Hematopoietic multipotent progenitor cell (in vitro differentiated cells): ENCODE data around the gene KIF23. TPM values are rescaled to one million over a fixed set of nuclear protein-coding genes. Genes with fewer than 3 reads are reported as not detected.

Source experiments
- DNase-seq, 3 donors: peaks; one replicate each; pipeline ENCODE4 v3.0.0-alpha.2; 2011 to 2015; ENCODE audit warnings: low read depth in 2 of 3, low spot score in 2 of 3
- small RNA-seq: library from RNA; depleted of rRNA; stranded (forward); fragments of <200 nt; gene quantifications from one replicate; pipeline ENCODE3, GENCODE V24; 2012
- total RNA-seq: library from RNA; depleted of rRNA; stranded (reverse); fragments of >200 nt; gene quantifications from one replicate; pipeline ENCODE4 v1.2.3, GENCODE V29; 2012

Gene KIF23
- total RNA-seq, 1 donor: 2.2 TPM

DNA sequence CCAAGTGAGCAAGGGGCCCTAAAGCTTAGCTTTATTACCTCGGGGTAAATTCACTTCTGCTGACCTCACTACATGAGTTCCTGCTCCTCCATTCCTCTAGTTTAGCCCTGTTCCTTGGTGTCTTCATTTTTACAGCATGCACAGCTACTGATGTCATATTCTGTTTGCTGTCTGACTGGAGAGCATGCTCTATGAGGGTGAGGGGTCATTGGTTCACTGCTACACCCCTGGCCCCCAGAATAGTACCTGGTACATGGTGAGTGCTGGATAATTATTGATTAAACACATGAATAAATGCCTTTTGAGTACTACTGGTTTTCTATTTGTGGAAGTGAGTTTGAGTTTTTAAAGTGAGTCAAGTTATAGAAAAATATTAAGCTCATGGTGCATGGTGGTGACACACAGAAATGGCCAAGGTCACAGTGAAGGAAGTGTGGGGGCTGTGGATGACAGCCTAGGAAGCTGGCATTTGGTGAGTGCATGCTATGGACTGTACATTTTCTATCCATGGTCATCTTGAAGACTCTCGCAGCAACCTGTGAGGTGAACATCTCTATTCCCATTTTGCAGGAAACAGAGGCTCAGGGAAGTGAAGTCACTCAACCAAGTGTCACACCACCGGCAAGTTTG lies 72.4 kb downstream of the KIF23 start:
- no peak for DNase-seq

DNA sequence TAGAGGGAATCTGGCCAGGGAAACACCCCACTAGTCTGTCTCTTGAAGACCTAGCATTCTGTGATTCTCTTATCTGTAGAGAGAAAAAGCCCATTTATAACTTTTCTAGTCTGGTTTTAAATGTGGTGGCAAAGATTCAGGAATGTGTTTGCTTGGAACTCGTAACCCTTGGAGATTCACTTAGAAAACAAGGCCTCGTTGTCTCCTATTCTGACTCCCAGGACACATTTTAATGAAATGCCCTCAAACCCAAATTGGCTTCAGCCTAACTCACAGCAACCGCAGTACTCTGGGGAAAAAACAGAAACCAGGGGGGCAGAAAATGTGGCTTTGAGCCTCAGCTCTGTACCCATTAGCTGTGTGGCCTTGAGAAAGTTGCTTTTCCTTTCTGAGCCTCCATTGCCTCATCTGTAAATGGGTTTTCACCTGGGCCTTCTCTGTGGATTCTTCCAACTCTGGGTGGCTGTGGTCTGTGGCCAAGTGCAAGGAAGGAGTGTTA lies 75.0 kb downstream of the KIF23 start:
- DNase-seq: no peak

DNA sequence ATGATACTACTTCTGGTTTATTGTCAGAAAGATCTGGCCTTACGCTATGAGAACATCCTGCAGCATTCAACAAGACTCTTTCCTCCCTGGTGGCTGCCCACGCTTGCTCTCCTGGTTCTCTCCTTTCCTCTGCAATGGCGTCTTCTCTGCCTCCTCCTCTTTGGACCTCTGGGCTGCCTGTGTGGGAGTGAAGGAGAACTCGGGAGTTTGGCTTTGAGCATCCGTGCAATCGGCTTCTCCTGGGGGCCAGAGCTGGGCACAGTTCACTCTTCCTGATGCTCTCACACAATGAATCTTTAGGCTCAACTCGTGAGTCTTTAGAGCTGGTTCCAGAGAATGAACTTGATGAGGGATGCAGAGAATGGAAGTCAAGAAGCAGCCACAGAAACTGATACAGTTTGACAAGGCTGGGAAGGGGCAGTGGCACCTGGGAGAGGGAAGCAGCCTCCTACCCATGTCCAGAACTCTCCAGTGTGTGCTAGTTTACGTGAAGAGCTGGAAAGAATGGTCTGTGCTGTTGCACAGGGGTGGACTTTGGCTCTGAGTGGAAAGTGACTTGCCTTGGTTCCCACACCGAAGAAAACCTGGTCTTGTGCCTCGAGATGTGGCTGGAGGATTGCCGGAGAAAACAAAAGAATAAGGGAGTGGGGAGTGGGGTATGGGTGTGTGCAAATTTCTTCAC lies 76.3 kb downstream of the KIF23 start:
- no peak for DNase-seq

DNA sequence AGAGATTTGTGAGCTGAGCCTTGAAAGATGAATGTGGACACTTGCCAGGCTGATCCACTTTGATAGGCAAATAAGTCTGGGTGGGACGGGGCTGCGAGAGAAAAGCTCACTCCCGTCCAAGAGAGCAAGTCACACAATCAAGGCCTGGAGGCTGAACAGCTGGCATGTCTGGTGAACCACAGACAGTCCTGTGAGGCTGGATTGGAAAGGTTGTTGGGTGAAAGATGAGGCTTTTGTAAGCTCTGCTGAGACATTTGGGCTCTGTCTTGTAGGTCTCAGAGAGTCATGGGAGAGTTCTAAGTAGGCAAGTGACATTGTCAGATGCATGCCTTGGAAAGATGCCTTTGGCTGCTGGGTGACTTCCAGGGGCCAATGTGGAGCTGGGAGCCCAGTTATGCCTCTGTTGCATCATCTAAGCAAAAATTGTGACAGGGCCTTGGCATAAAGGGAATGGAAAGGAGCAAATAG lies 76.9 kb downstream of the KIF23 start:
- DNase-seq: no peak

DNA sequence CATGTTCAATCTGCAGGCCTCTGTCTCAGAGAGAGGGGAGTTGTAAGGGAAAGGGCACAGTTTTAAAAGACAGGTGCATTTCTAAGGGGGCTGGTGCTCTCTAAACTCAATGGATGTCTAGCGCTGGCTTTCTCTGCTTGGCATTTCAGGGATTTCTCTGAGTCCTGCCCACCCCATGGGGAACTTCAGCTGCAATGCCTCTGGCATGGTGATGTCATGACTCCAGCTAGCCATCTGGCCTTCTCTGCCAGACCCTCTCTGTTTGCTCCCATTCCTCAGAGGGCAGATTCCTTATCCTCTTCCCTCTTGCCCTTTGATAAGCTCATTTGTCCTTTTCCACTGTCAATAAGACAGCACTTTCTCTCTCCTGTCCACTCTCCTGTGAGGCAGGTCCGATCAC lies 79.3 kb downstream of the KIF23 start:
- DNase-seq: no peak

GRCh38 chr15:69496001-69496400 lies 81.9 kb downstream of the KIF23 start:
- DNase-seq: no peak

GRCh38 chr15:69497076-69497475 lies 82.9 kb downstream of the KIF23 start:
- DNase-seq: no peak

GRCh38 chr15:69497667-69498066 lies 83.5 kb downstream of the KIF23 start:
- no peak for DNase-seq

Small RNA genes lying within 50 kb of the gene (small RNA-seq; reads per million reads assigned to genes)
- gene RF00012: 0.61 reads per million

Other genes with a start within 250 kb of the KIF23 start
- 0.27 TPM for gene PAQR5, start 115.4 kb upstream of the KIF23 start, total RNA-seq
- 922 TPM for gene RPLP1, start 38.5 kb downstream of the KIF23 start, total RNA-seq